GM12878 (cell line): Measurements from ENCODE around the gene PIP4K2B.

Experiments
- ATF3 ChIP-seq: IDR thresholded peaks from 2 replicates; pipeline ENCODE4 v1.6.1; 2011; ENCODE audit warnings: low read depth, mild to moderate bottlenecking, low read length, moderate library complexity, borderline replicate concordance; ENCODE audit errors: extremely low read depth
- CREB1 ChIP-seq: IDR thresholded peaks from 2 replicates; pipeline ENCODE4 v1.6.1; 2012; ENCODE audit warnings: low read depth, mild to moderate bottlenecking, inconsistent platforms
- CTCF ChIP-seq, 3 experiments: IDR thresholded peaks in 2 of 3; conservative IDR thresholded peaks in 1 of 3; 2 replicates each; pipeline ENCODE4 v1.5.1; 2011; ENCODE audit warnings: low read depth in 3 of 3, low read length in 3 of 3, mild to moderate bottlenecking in 3 of 3, control low read depth in 2 of 3, moderate library complexity in 2 of 3, inconsistent platforms in 1 of 3, mixed read lengths in 1 of 3; ENCODE audit not compliant: control insufficient read depth in 2 of 3, insufficient read depth in 1 of 3; ENCODE audit errors: extremely low read depth in 1 of 3
- EP300 ChIP-seq, 2 experiments: fragments of 150-350 bp in 1 of 2; IDR thresholded peaks; 2 replicates each; pipeline ENCODE4 v1.6.1; 2011 to 2012; ENCODE audit warnings: low read depth in 2 of 2, low read length in 2 of 2, borderline replicate concordance in 1 of 2, improper control_type of control experiment in 1 of 2, inconsistent platforms in 1 of 2; ENCODE audit not compliant: control insufficient read depth in 1 of 2
- FOXM1 ChIP-seq: IDR thresholded peaks from 2 replicates; pipeline ENCODE4 v1.6.1; 2012; ENCODE audit warnings: low read depth, mild to moderate bottlenecking, inconsistent platforms, low read length, moderate library complexity
- KAT2A ChIP-seq: conservative IDR thresholded peaks from 2 replicates; pipeline ENCODE4 v1.6.1; 2011; ENCODE audit warnings: low read depth, low read length; ENCODE audit not compliant: control insufficient read depth
- KDM1A ChIP-seq: fragments of 200-600 bp; sonication (generic); IDR thresholded peaks from 2 replicates; pipeline ENCODE4 v1.6.1; 2016; ENCODE audit warnings: borderline replicate concordance
- POLR2A ChIP-seq: IDR thresholded peaks from 2 replicates; pipeline ENCODE4 v1.6.1; 2011; ENCODE audit warnings: low read depth, mild to moderate bottlenecking, low read length
- RAD21 ChIP-seq: IDR thresholded peaks from 2 replicates; pipeline ENCODE4 v1.6.1; 2011; ENCODE audit warnings: mild to moderate bottlenecking, low read depth, low read length, moderate library complexity; ENCODE audit not compliant: insufficient read depth
- SIN3A ChIP-seq: IDR thresholded peaks from 2 replicates; pipeline ENCODE4 v1.6.1; 2012; ENCODE audit warnings: low read depth, low read length, improper control_type of control experiment
- ZNF274 ChIP-seq: IDR thresholded peaks from one replicate; pipeline ENCODE4 v1.8.0; 2011; ENCODE audit not compliant: insufficient read length, insufficient read depth

GRCh38 chr17:38762231-38762630 is 37.1 kb downstream of the PIP4K2B start:
- TF ChIP-seq CREB1: no peak
- TF ChIP-seq KAT2A: no peak
- TF ChIP-seq CTCF (IDR thresholded peaks at IDR 0.05 in 2 of 3, conservative IDR thresholded peaks at IDR 0.05 in 1 of 3; ENCODE audit: control insufficient read depth in 2 of 3, extremely low read depth in 1 of 3, insufficient read depth in 1 of 3, low read depth in 3 of 3, low read length in 3 of 3): no peak
- TF ChIP-seq KDM1A: no peak
- no peak for TF ChIP-seq POLR2A
- TF ChIP-seq SIN3A: no peak
- TF ChIP-seq EP300 (IDR thresholded peaks at IDR 0.05; ENCODE audit: borderline replicate concordance in 1 of 2, control insufficient read depth in 1 of 2, low read depth in 2 of 2, low read length in 2 of 2): no peak
- no peak for TF ChIP-seq ZNF274
- no peak for TF ChIP-seq ATF3
- no peak for TF ChIP-seq FOXM1
- no peak for TF ChIP-seq RAD21
